Measurements from ENCODE around the gene DNAI4. TPM values are rescaled to one million over a fixed set of nuclear protein-coding genes. Genes with fewer than 3 reads are reported as not detected.

Gene DNAI4
- total RNA-seq, 2 donors from 2014 or later, result 1.9 to 5.9 TPM

DNA sequence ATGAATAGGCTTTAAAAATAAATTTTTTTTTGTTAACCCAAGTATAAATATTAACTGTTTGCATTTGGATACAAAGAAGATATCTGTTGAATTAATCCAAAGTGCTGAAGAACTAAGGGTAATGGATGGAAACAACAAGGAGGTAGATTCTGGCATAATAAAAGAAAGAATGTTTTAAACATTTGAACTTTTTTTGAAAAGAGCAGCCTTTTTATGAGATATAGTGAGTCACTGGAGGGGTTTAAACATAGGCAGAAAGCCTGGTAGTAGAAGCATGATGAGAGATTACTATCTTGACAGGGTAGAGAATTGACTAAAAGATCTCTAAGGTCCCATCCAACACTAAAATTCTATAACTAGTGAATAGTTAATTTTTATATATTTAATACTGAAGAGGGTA, 2.9 kb upstream of the DNAI4 start:
- Histone ChIP-seq H3K4me3 (no peak overlapping the region), H3K27ac (no peak overlapping the region), H3K9me3 (no peaks in the 10 kb centered on the region), H3K36me3 (no peaks in the 10 kb centered on the region), H3K4me1 (ENCODE audit: control insufficient read depth in 1 of 2, low read depth in 2 of 2) (peaks cover 22 to 40% of the 10 kb centered on the region in 2 donors), H3K27me3 (replicated peaks; ENCODE audit: insufficient read depth) (no peaks in the 10 kb centered on the region)
- TF ChIP-seq, protein P1, sequence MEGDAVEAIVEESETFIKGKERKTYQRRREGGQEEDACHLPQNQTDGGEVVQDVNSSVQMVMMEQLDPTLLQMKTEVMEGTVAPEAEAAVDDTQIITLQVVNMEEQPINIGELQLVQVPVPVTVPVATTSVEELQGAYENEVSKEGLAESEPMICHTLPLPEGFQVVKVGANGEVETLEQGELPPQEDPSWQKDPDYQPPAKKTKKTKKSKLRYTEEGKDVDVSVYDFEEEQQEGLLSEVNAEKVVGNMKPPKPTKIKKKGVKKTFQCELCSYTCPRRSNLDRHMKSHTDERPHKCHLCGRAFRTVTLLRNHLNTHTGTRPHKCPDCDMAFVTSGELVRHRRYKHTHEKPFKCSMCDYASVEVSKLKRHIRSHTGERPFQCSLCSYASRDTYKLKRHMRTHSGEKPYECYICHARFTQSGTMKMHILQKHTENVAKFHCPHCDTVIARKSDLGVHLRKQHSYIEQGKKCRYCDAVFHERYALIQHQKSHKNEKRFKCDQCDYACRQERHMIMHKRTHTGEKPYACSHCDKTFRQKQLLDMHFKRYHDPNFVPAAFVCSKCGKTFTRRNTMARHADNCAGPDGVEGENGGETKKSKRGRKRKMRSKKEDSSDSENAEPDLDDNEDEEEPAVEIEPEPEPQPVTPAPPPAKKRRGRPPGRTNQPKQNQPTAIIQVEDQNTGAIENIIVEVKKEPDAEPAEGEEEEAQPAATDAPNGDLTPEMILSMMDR (IDR thresholded peaks at IDR 0.05), result no peak
- ATAC-seq (ENCODE audit: insufficient number of reproducible peaks, low FRiP score, low read depth) (no peak), DNase-seq (ENCODE audit: low spot score) (no peak)

DNA sequence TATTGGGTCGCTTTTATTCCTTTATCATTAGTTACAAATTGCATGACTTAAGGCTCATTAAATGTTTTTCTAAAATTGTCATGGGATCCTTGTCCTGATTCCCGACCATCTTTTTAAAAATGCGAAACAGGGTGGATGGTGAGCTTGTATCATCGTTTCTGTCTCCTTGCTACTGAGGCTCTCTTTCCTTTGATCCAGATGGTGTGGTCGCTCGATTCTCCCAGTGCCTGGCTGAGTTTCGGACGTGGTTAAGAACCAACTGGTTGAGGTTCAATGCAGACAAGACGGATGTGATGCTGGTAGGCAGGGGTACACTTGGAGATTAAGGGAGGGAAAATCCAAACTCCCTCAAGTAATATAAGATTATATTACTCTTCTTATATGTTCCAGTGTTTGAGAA, 1.3 kb upstream of the DNAI4 start:
- Histone ChIP-seq H3K27me3 (replicated peaks; ENCODE audit: insufficient read depth) (no peaks in the 10 kb centered on the region), H3K27ac (peak overlapping the region; percentile 87 to 95), H3K36me3 (no peaks in the 10 kb centered on the region), H3K4me3 (peak overlapping the region; percentile 80), H3K9me3 (no peaks in the 10 kb centered on the region), H3K4me1 (ENCODE audit: control insufficient read depth in 1 of 2, low read depth in 2 of 2) (peaks cover 17 to 35% of the 10 kb centered on the region in 2 donors)
- DNase-seq (ENCODE audit: low spot score) (no peak), ATAC-seq (ENCODE audit: insufficient number of reproducible peaks, low FRiP score, low read depth) (no peak)
- TF ChIP-seq, protein P1 (IDR thresholded peaks at IDR 0.05), result no peak

DNA sequence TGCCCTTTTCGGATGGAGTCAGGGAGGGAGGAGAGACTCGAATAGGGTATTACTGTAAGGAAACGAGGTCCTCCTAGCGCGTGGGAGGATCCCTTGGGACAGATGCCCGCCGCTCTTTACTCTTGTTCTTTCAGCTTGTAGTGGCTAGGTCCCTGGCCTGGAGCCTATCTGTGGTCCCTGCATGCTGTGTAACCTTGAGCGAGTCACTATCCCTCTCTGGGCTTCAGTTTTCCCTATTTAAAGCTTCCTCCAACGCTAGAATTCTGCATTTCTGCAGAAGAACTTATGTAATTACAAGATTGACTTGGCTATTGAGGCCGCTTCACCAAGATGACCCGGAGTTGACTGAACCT, 878 bp upstream of the DNAI4 start:
- no peak for ATAC-seq (ENCODE audit: insufficient number of reproducible peaks, low FRiP score, low read depth)
- Histone ChIP-seq H3K4me3 (peak overlapping the region; percentile 80), H3K27ac (peak overlapping the region; percentile 87 to 95), H3K9me3 (no peaks in the 10 kb centered on the region), H3K36me3 (no peaks in the 10 kb centered on the region), H3K27me3 (replicated peaks; ENCODE audit: insufficient read depth) (no peaks in the 10 kb centered on the region), H3K4me1 (ENCODE audit: control insufficient read depth in 1 of 2, low read depth in 2 of 2) (peaks cover 17 to 35% of the 10 kb centered on the region in 2 donors)
- TF ChIP-seq, protein P1 (IDR thresholded peaks at IDR 0.05), result no peak
- DNase-seq (ENCODE audit: low spot score), result no peak

DNA sequence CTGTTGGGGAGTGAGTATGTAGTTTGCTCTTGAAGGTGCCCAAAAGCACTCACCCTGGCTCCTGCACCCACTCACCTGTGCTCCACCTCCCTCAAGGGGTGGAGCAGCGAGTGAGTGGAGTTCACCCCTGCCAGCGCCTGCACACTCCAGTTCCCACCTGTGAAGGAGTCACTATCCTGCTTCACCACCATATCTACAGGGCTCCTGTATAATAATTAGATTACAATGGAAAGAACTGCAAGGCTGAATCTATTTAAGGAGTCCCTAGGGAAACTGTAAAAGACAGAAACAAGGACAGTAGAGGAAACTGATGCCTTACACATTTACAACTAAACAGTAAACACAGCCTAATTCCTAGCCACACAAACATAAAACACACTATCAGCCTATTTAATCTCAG, 4.1 kb downstream of the DNAI4 start:
- H3K27me3 ChIP-seq (replicated peaks; ENCODE audit: insufficient read depth), result no peaks in the 10 kb centered on the region
- ATAC-seq (ENCODE audit: insufficient number of reproducible peaks, low FRiP score, low read depth) (no peak), DNase-seq (ENCODE audit: low spot score) (no peak)
- no peak overlapping the region for H3K27ac ChIP-seq
- peaks cover 8 to 19% of the 10 kb centered on the region in 2 donors for H3K4me1 ChIP-seq (ENCODE audit: control insufficient read depth in 1 of 2, low read depth in 2 of 2)
- no peaks in the 10 kb centered on the region for H3K36me3 ChIP-seq
- H3K9me3 ChIP-seq, result no peaks in the 10 kb centered on the region
- TF ChIP-seq, protein P1 (IDR thresholded peaks at IDR 0.05), result no peak
- no peak overlapping the region for H3K4me3 ChIP-seq

DNA sequence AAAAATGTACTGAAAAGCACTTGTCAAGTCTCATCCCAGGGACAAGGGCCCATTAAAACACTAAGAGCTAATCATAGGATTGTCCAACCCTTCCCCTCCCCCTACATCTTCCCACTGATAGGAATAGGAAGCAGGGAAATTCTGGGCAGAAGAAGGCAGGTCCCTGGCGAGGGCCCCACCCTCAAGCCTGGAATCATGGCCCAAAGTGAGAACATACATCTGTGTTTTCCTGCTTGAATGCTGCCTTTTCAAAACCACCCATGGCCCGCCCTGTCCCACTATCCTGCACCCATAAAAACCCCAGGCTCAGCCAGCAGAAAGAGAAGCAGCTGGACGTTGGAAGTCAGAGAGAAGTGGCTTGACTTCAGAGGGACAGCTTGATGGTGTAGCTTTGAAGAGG, 4.8 kb downstream of the DNAI4 start:
- no peak overlapping the region for H3K4me3 ChIP-seq
- DNase-seq (ENCODE audit: low spot score) (no peak), ATAC-seq (ENCODE audit: insufficient number of reproducible peaks, low FRiP score, low read depth) (no peak)
- peaks cover 8 to 19% of the 10 kb centered on the region in 2 donors for H3K4me1 ChIP-seq (ENCODE audit: control insufficient read depth in 1 of 2, low read depth in 2 of 2)
- H3K27me3 ChIP-seq (replicated peaks; ENCODE audit: insufficient read depth), result no peaks in the 10 kb centered on the region
- H3K36me3 ChIP-seq, result no peaks in the 10 kb centered on the region
- TF ChIP-seq, protein P1 (IDR thresholded peaks at IDR 0.05), result no peak
- no peak overlapping the region for H3K27ac ChIP-seq
- H3K9me3 ChIP-seq, result no peaks in the 10 kb centered on the region

Data from thoracic aorta (tissue), 2 donors.